ENCODE results near the gene SPDYE1.

The SPDYE1 gene

DNA sequence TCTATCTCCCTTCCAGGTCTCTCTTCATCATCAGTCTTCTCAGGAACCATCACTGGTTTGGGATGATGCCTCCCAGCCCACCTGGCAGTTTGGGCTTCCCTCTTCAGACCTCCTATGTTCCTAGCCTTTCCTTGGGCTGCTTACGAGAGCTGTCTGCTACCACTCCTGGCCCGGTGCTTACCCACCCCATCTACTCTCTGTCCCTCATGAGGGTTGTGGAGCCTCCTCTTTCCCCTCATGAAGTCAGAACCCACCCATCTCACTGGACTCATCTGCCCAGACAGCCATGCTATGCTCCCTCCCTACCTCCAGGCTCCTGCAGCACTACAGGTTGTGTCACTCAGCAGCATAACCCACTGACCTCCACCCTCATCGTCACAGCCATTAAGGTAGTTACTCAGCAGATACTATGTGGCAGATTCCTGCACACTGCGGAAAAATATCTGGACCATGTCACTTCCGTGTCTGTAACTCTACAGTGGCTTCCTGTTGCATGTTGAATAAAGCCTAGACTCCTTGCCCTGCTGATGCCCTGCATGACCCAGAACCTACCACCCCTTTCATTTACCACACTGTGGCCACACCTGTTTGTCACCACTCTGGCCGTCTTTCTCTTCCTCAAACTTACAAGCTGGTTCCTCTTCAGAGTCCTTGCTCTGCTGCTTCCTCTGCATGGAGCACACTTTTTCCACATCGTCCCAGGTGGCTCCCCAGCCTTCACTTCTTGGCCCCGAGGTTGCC lies 48.8 kb downstream of the SPDYE1 start:
- H3K4me1 ChIP-seq, result peaks cover 43 to 71% (median 70%) of the 10 kb centered on the region in 10 experiments
- peak overlapping the region; percentile 86 to 96 (median 90); a peak in 21 of 22 replicates for H3K9ac ChIP-seq
- H3K36me3 ChIP-seq, result peaks cover 31 to 52% (median 36%) of the 10 kb centered on the region in 11 experiments
- peak overlapping the region; percentile 31 to 94 (median 86); a peak in 21 of 22 replicates for H3K27ac ChIP-seq
- H3K4me2 ChIP-seq, result peak overlapping the region; percentile 89 to 100 (median 99)
- H3K9me3 ChIP-seq (replicated peaks in 1 of 11), result no peaks in the 10 kb centered on the region
- peaks cover 41 to 64% (median 60%) of the 10 kb centered on the region in 11 experiments; a peak in 21 of 22 replicates for H4K20me1 ChIP-seq
- H3K4me3 ChIP-seq, result peak overlapping the region; percentile 76 to 98 (median 89); a peak in 19 of 20 replicates
- no peaks in the 10 kb centered on the region for H3K27me3 ChIP-seq
- TF ChIP-seq Cebpa-rat (IDR thresholded peaks at IDR 0.05), result no peak

GRCh38 chr7:44048031-44048795 lies 50.5 kb downstream of the SPDYE1 start:
- Histone ChIP-seq H3K27me3 (no peaks in the 10 kb centered on the region), H3K9ac (peak overlapping the region in 2 of 11 experiments; percentile 10 to 20; a peak in 2 of 22 replicates), H3K4me1 (peaks cover 43 to 86% (median 80%) of the 10 kb centered on the region in 10 experiments), H3K4me3 (no peak overlapping the region), H3K4me2 (peak overlapping the region in 10 of 11 experiments; percentile 89 to 100 (median 99); a peak in 18 of 22 replicates), H3K36me3 (peaks cover 48 to 69% (median 53%) of the 10 kb centered on the region in 11 experiments), H3K27ac (peak overlapping the region in 4 of 11 experiments; percentile 16 to 44 (median 35); a peak in 6 of 22 replicates), H3K9me3 (replicated peaks in 1 of 11) (no peaks in the 10 kb centered on the region), H4K20me1 (peaks cover 41 to 81% (median 78%) of the 10 kb centered on the region in 11 experiments; a peak in 21 of 22 replicates)
- TF ChIP-seq Cebpa-rat (IDR thresholded peaks at IDR 0.05), result no peak

DNA sequence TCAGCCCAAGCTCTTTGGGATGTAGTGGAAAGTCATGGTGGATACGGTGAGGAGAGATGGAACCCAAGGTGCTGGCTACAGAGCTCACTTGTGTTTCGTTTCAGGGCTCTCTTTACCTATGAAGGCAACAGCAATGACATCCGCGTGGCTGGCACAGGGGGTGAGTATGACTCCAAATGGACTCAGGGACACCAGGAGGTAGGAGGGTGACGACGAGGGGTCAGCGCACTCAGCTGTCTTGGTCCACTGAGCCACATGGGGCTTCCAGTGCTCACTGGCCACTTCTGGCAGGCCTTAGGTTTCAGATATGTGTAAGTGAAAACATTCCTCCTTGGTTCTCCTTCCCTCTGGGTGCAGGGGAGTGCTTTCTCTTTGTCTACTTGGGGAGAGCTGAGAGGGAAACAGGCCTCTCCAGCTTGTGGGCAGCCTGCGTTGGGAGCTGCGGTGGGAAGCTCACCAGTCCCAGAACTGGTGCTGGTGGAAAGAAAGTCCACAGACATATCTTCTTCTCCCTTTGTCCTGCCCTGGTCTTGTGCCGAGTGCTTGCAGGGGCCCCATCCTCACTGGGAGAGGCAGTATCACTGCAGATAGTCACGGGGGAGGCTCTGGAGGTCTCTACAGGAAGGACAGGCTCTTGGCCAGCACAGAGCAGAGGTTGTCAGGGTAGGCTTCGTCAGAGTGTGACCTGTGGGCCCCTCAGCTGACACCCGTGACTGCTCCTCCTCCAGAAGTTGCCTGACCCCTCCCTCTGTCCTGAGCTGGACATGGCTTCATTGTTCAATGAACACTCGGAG lies 52.6 kb downstream of the SPDYE1 start:
- Histone ChIP-seq H3K9me3 (replicated peaks in 1 of 11) (0 out of 22 replicates have a peak, but pooled peaks cover 0 to 2% (median 0%) of the 10 kb centered on the region in 11 experiments), H3K36me3 (peaks cover 69 to 90% (median 74%) of the 10 kb centered on the region in 11 experiments), H3K9ac (peak overlapping the region in 3 of 11 experiments; percentile 18 to 29 (median 28); a peak in 6 of 22 replicates), H3K27ac (peak overlapping the region in 4 of 11 experiments; percentile 4 to 41 (median 9); a peak in 5 of 22 replicates), H4K20me1 (peaks cover 41 to 100% (median 79%) of the 10 kb centered on the region in 11 experiments; a peak in 21 of 22 replicates), H3K4me2 (peak overlapping the region in 3 of 11 experiments; percentile 9 to 41 (median 38); a peak in 5 of 22 replicates), H3K4me1 (peaks cover 36 to 76% (median 70%) of the 10 kb centered on the region in 10 experiments), H3K4me3 (no peak overlapping the region), H3K27me3 (no peaks in the 10 kb centered on the region)
- TF ChIP-seq Cebpa-rat (IDR thresholded peaks at IDR 0.05), result no peak

DNA sequence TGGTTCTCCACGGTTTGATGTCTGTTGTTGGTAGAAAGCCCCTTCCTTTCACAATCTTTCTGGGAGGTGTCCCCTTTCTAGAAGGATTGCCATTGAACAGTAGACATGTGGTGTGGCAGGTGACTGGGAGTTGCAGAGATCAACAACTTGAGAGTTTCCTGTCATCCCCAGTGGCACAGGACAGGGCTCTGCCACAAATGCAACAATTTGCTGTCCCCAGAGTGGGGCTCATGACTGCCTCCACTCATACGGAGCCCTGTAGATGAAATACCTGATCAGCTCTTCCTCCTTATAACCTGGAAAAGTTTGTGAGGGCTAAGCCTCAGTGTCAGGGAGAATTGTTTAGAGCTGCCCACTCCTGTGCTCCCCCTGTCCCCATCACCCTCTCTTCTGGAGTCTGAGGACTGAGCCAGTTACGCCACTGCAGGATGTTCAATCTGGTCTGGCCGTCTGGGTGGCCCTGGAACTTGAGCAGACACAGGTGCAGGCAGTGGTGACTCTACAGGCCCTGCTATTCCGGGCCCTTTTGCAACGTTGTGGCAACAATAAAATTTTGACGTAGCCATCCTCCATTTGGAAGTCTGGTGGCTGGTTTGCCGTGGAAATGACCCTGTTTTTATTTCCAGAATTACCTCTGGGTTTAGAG lies 53.3 kb downstream of the SPDYE1 start:
- Histone ChIP-seq H3K4me1 (peaks cover 29 to 69% (median 63%) of the 10 kb centered on the region in 10 experiments), H3K36me3 (peaks cover 76 to 95% (median 81%) of the 10 kb centered on the region in 11 experiments), H3K4me3 (no peak overlapping the region), H4K20me1 (peaks cover 35 to 100% (median 79%) of the 10 kb centered on the region in 11 experiments; a peak in 21 of 22 replicates), H3K27ac (peak overlapping the region in 3 of 11 experiments; percentile 2 to 41 (median 4); a peak in 5 of 22 replicates), H3K4me2 (peak overlapping the region in 6 of 11 experiments; percentile 6 to 47 (median 26); a peak in 7 of 22 replicates), H3K9ac (peak overlapping the region in 2 of 11 experiments; percentile 18 to 29; a peak in 4 of 22 replicates), H3K27me3 (no peaks in the 10 kb centered on the region), H3K9me3 (replicated peaks in 1 of 11) (0 out of 22 replicates have a peak, but pooled peaks cover 0 to 5% (median 0%) of the 10 kb centered on the region in 11 experiments)
- TF ChIP-seq Cebpa-rat (IDR thresholded peaks at IDR 0.05), result no peak

GRCh38 chr7:44051611-44052220 lies 54.0 kb downstream of the SPDYE1 start:
- no peaks in the 10 kb centered on the region for H3K27me3 ChIP-seq
- H3K36me3 ChIP-seq, result peaks cover 83 to 99% (median 88%) of the 10 kb centered on the region in 11 experiments
- no peak for TF ChIP-seq Cebpa-rat (IDR thresholded peaks at IDR 0.05)
- H3K4me1 ChIP-seq, result peaks cover 29 to 65% (median 57%) of the 10 kb centered on the region in 10 experiments
- H3K9me3 ChIP-seq (replicated peaks in 1 of 11), result 0 out of 22 replicates have a peak, but pooled peaks cover 0 to 5% (median 0%) of the 10 kb centered on the region in 11 experiments
- 0 out of 22 replicates have a peak overlapping the region, but pooled peaks of 1 of the 11 experiments have one; percentile 41 for H3K27ac ChIP-seq
- peaks cover 29 to 100% (median 79%) of the 10 kb centered on the region in 11 experiments; a peak in 21 of 22 replicates for H4K20me1 ChIP-seq
- H3K4me3 ChIP-seq, result no peak overlapping the region
- no peak overlapping the region for H3K9ac ChIP-seq
- peak overlapping the region in 7 of 11 experiments; percentile 5 to 47 (median 29); a peak in 9 of 22 replicates for H3K4me2 ChIP-seq

DNA sequence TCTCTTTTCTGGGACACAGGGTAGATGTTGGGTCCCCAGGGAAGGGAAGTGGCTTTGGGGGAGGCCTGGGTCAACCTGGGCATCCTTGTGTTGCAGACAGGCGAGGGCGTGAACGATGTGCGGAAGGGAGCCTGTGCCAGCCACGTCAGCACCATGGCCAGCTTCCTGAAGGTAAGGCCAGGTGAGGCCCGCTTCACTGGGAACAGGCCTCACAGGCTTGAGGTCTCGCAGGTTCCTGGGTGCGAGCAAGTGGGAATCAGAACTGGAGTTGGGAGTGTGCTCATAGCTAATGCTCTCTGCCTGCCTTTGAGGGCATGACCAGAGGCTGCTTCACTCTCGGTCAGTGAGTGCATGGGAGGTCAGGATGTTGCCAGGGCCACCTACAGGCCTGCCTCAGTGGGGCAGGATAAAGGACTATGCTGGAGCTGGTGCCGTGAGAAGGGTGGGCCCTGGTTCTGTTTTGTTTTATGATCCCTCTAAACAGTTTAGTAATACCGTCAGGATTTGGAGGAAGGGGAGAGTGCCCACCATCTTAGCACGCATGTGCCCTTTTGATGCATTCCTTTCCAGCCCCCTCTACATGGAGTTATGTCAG lies 55.2 kb downstream of the SPDYE1 start:
- Histone ChIP-seq H3K9me3 (replicated peaks in 1 of 11) (0 out of 22 replicates have a peak, but pooled peaks cover 0 to 5% (median 0%) of the 10 kb centered on the region in 11 experiments), H3K4me3 (no peak overlapping the region), H3K27ac (no peak overlapping the region), H4K20me1 (peaks cover 23 to 100% (median 79%) of the 10 kb centered on the region in 11 experiments; a peak in 21 of 22 replicates), H3K4me2 (peak overlapping the region in 6 of 11 experiments; percentile 13 to 47 (median 32); a peak in 7 of 22 replicates), H3K4me1 (peaks cover 29 to 65% (median 57%) of the 10 kb centered on the region in 10 experiments), H3K9ac (no peak overlapping the region), H3K36me3 (peaks cover 95 to 100% (median 98%) of the 10 kb centered on the region in 11 experiments), H3K27me3 (no peaks in the 10 kb centered on the region)
- TF ChIP-seq Cebpa-rat (IDR thresholded peaks at IDR 0.05), result no peak
